ENCODE results near the gene FAM118A. TPM values are rescaled to one million over a fixed set of nuclear protein-coding genes. Genes with fewer than 3 reads are reported as not detected.

FAM118A gene
- total and polyA plus RNA-seq, 5 donors from 2014 or later, result 34.5 to 456 (median 61.5) TPM

DNA sequence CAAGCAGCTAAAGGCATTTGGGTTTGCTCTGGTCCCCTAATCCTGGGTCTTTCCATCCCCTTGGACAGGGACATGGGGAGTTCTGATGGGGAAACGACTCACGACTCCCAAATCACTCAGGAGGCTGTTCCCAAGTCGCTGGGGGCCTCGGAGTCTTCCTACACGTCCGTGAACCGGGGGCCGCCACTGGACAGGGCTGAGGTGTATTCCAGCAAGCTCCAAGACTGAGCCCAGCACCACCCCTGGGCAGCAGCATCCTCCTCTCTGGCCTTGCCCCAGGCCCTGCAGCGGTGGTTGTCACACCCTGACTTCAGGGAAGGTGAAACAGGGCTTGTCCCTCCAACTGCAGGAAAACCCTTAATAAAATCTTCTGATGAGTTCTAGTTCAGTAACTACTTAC is 14.2 kb upstream of the FAM118A start:
- Mint-ChIP-seq H3K4me3 (no peak overlapping the region), H3K4me1 (peaks cover 7 to 38% (median 17%) of the 10 kb centered on the region in 4 donors), H3K36me3 (no peaks in the 10 kb centered on the region), H3K27me3 (peaks cover 6% of the 10 kb centered on the region), H3K27ac (peak overlapping the region; percentile 79 to 96 (median 92)), H3K9me3 (no peaks in the 10 kb centered on the region)
- Histone ChIP-seq H3K4me3 (ENCODE audit: low read depth, low read length) (no peak overlapping the region), H3K9me3 (ENCODE audit: control insufficient read depth in 2 of 2, low read length in 2 of 2) (no peaks in the 10 kb centered on the region), H3K4me1 (ENCODE audit: control insufficient read depth, insufficient read depth, low read length, poor library complexity, severe bottlenecking) (peaks cover 17% of the 10 kb centered on the region), H3K36me3 (ENCODE audit: control insufficient read depth, insufficient read depth, low read length) (no peaks in the 10 kb centered on the region), H3K27ac (ENCODE audit: insufficient read depth, low read length, poor library complexity, severe bottlenecking) (peak overlapping the region; percentile 25), H3K27me3 (ENCODE audit: control insufficient read depth, insufficient read depth, low read length) (no peaks in the 10 kb centered on the region)
- DNase-seq, result no peak
- ATAC-seq (ENCODE audit: low read depth in 2 of 2), result no peak

DNA sequence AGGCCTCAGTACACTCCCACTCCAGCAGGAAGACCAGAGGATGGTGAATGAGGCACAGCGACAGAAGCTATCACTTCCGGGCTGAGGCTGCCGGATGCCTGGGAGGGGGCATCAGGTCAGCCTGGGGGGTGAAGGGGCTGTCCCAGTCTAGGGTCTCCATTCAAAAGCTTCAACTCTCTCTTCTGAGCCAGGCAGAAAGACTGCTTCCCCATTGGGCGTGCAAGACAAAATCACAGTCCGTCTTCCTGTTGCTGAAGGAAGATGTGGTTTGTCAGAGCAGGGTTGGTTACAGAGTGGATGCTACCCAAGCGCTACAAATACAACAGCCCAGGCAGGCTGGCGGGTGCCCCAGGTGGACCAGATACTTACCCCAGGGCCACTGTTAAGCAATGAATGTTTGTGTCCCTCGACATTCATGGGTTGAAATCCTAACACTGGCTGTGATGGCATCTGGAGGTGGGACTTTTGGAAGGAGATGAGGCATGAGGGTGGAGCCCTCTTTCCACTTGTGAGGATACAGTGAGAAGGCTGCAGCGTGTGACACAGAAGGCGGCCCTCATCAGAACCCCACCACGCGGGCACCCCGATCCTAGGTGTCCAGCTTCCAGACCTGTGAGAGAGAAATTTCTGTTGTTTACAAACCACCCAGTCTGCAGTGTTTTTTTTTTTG is 13.0 kb upstream of the FAM118A start:
- H3K27ac Mint-ChIP-seq, result peak overlapping the region; percentile 92 to 96 (median 95)
- Histone ChIP-seq H3K9me3 (ENCODE audit: control insufficient read depth in 2 of 2, low read length in 2 of 2) (no peaks in the 10 kb centered on the region), H3K4me3 (ENCODE audit: low read depth, low read length) (peak overlapping the region; percentile 51), H3K36me3 (ENCODE audit: control insufficient read depth, insufficient read depth, low read length) (no peaks in the 10 kb centered on the region), H3K27ac (ENCODE audit: insufficient read depth, low read length, poor library complexity, severe bottlenecking) (peak overlapping the region; percentile 70), H3K4me1 (ENCODE audit: control insufficient read depth, insufficient read depth, low read length, poor library complexity, severe bottlenecking) (peaks cover 17% of the 10 kb centered on the region), H3K27me3 (ENCODE audit: control insufficient read depth, insufficient read depth, low read length) (no peaks in the 10 kb centered on the region)
- H3K36me3 Mint-ChIP-seq, result no peaks in the 10 kb centered on the region
- H3K9me3 Mint-ChIP-seq, result no peaks in the 10 kb centered on the region
- H3K4me3 Mint-ChIP-seq, result peak overlapping the region; percentile 22 to 83 (median 37)
- DNase-seq (peak in 2 of 3 donors; percentile 71 to 88), ATAC-seq (ENCODE audit: low read depth in 2 of 2) (peak; percentile 95 to 97)
- peaks cover 6% of the 10 kb centered on the region for H3K27me3 Mint-ChIP-seq
- H3K4me1 Mint-ChIP-seq, result peaks cover 7 to 38% (median 17%) of the 10 kb centered on the region in 4 donors

DNA sequence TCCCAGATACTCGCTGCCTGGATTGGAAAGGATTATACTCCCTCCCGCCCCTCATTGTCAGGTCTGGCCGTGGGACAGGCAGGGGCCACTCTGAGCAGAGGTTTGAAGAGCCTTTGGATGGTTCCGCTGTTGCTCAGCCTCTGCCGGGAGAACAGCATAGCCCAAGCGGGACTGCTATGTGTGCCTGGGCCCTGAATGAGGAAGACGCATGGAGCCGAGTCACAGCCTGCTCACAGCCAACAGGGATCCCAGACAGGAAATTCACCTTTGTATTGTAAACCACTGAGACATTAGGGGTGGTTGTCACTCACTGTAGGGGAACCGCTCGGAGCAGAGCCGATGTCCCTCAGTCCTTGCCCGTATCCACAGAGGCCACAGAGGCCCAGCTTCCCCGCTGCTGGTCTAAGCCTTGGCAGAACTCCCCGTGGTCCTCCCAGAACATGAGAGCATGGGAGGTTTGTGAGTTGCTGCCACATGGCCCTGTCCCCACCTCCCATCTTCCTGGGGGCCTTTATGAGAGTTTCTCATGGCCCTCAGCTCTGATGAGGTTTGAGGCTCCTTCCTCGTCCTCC is 10.7 kb upstream of the FAM118A start:
- no peak overlapping the region for H3K4me3 Mint-ChIP-seq
- H3K36me3 Mint-ChIP-seq, result no peaks in the 10 kb centered on the region
- H3K36me3 ChIP-seq (ENCODE audit: control insufficient read depth, insufficient read depth, low read length), result no peaks in the 10 kb centered on the region
- peaks cover 7 to 43% (median 17%) of the 10 kb centered on the region in 4 donors for H3K4me1 Mint-ChIP-seq
- peaks cover 17% of the 10 kb centered on the region for H3K4me1 ChIP-seq (ENCODE audit: control insufficient read depth, insufficient read depth, low read length, poor library complexity, severe bottlenecking)
- no peak overlapping the region for H3K27ac ChIP-seq (ENCODE audit: insufficient read depth, low read length, poor library complexity, severe bottlenecking)
- H3K9me3 ChIP-seq (ENCODE audit: control insufficient read depth in 2 of 2, low read length in 2 of 2), result no peaks in the 10 kb centered on the region
- no peaks in the 10 kb centered on the region for H3K27me3 ChIP-seq (ENCODE audit: control insufficient read depth, insufficient read depth, low read length)
- H3K27ac Mint-ChIP-seq, result peak overlapping the region in 2 of 3 donors; percentile 53 to 64
- no peak overlapping the region for H3K4me3 ChIP-seq (ENCODE audit: low read depth, low read length)
- H3K27me3 Mint-ChIP-seq, result peaks cover 6% of the 10 kb centered on the region
- DNase-seq (no peak), ATAC-seq (ENCODE audit: low read depth in 2 of 2) (no peak)
- no peaks in the 10 kb centered on the region for H3K9me3 Mint-ChIP-seq

DNA sequence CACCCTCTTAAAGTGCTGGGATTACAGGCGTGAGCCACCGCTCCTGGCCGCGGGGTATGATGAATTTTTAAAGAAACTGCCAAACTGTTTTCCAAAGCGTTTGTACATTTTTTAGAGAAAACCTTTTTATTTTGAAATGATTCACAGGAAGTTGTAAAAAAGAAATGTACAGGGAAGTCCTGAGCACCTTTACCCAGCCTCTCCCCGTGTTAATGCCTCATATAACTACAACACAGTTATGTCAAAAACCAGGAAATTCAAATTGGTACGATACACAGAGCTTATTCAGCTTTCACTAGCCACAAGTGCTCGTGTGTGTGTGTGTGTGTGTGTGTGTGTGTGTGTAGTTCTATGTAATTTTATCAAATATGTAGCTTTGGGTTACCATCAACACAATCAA is 7.0 kb upstream of the FAM118A start:
- H3K27ac Mint-ChIP-seq, result no peak overlapping the region
- no peak for ATAC-seq (ENCODE audit: low read depth in 2 of 2)
- no peak for DNase-seq
- H3K27me3 ChIP-seq (ENCODE audit: control insufficient read depth, insufficient read depth, low read length), result no peaks in the 10 kb centered on the region
- no peaks in the 10 kb centered on the region for H3K4me1 ChIP-seq (ENCODE audit: control insufficient read depth, insufficient read depth, low read length, poor library complexity, severe bottlenecking)
- H3K36me3 ChIP-seq (ENCODE audit: control insufficient read depth, insufficient read depth, low read length), result no peaks in the 10 kb centered on the region
- H3K27me3 Mint-ChIP-seq, result no peaks in the 10 kb centered on the region
- H3K4me3 ChIP-seq (ENCODE audit: low read depth, low read length), result no peak overlapping the region
- no peaks in the 10 kb centered on the region for H3K36me3 Mint-ChIP-seq
- no peak overlapping the region for H3K4me3 Mint-ChIP-seq
- no peaks in the 10 kb centered on the region for H3K9me3 ChIP-seq (ENCODE audit: control insufficient read depth in 2 of 2, low read length in 2 of 2)
- H3K27ac ChIP-seq (ENCODE audit: insufficient read depth, low read length, poor library complexity, severe bottlenecking), result no peak overlapping the region
- H3K4me1 Mint-ChIP-seq, result peaks cover 0 to 16% (median 0%) of the 10 kb centered on the region in 4 donors
- no peaks in the 10 kb centered on the region for H3K9me3 Mint-ChIP-seq

DNA sequence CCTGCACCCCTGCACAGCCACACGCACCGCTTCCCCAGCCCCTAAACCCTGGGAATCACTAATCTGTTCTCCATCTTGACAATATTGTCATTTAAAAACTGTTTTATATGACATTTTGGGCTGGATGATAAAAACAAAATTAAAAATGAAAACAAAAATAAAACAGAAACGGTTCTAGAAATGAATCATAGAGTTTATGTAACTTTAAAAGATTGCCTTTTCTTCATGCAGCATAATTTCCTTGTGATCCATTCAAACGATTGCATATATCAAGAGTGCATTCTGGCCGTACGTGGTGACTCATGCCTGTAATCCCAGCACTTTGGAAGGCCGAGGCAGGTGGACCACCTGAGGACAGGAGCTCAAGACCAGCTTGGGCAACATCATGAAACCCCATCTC is 6.6 kb upstream of the FAM118A start:
- DNase-seq, result no peak
- H3K27ac Mint-ChIP-seq, result peak overlapping the region in 1 of 3 donors; percentile 59
- no peaks in the 10 kb centered on the region for H3K9me3 ChIP-seq (ENCODE audit: control insufficient read depth in 2 of 2, low read length in 2 of 2)
- no peaks in the 10 kb centered on the region for H3K27me3 ChIP-seq (ENCODE audit: control insufficient read depth, insufficient read depth, low read length)
- H3K4me3 Mint-ChIP-seq, result no peak overlapping the region
- H3K4me1 ChIP-seq (ENCODE audit: control insufficient read depth, insufficient read depth, low read length, poor library complexity, severe bottlenecking), result no peaks in the 10 kb centered on the region
- no peak for ATAC-seq (ENCODE audit: low read depth in 2 of 2)
- no peaks in the 10 kb centered on the region for H3K27me3 Mint-ChIP-seq
- peaks cover 0 to 13% (median 0%) of the 10 kb centered on the region in 4 donors for H3K4me1 Mint-ChIP-seq
- H3K36me3 Mint-ChIP-seq, result no peaks in the 10 kb centered on the region
- no peak overlapping the region for H3K4me3 ChIP-seq (ENCODE audit: low read depth, low read length)
- no peaks in the 10 kb centered on the region for H3K36me3 ChIP-seq (ENCODE audit: control insufficient read depth, insufficient read depth, low read length)
- no peak overlapping the region for H3K27ac ChIP-seq (ENCODE audit: insufficient read depth, low read length, poor library complexity, severe bottlenecking)
- H3K9me3 Mint-ChIP-seq, result no peaks in the 10 kb centered on the region

DNA sequence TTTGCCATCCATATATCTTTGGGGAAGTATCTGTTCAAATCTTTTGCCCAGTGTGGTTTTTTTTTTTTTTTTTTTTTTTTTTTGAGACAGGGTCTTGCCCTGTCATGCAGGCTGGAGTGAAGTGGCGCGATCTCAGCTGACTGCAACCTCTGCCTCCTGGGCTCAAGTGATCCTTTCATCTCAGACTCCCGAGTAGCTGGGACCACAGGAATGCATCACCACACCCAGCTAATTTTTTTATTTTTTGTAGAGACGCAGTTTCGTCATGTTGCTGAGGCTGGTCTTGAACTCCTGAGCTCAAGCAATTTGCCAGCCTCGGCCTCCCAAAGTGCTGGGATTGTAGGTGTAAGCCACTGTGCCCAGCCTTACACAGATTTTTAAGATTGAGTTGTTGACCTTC is 4.8 kb upstream of the FAM118A start:
- peaks cover 10% of the 10 kb centered on the region for H3K4me1 ChIP-seq (ENCODE audit: control insufficient read depth, insufficient read depth, low read length, poor library complexity, severe bottlenecking)
- H3K4me3 ChIP-seq (ENCODE audit: low read depth, low read length), result no peak overlapping the region
- Mint-ChIP-seq H3K27ac (no peak overlapping the region), H3K36me3 (no peaks in the 10 kb centered on the region), H3K9me3 (no peaks in the 10 kb centered on the region), H3K27me3 (no peaks in the 10 kb centered on the region), H3K4me1 (peaks cover 0 to 15% (median 4%) of the 10 kb centered on the region in 4 donors), H3K4me3 (no peak overlapping the region)
- ATAC-seq (ENCODE audit: low read depth in 2 of 2) (no peak), DNase-seq (no peak)
- no peak overlapping the region for H3K27ac ChIP-seq (ENCODE audit: insufficient read depth, low read length, poor library complexity, severe bottlenecking)
- no peaks in the 10 kb centered on the region for H3K9me3 ChIP-seq (ENCODE audit: control insufficient read depth in 2 of 2, low read length in 2 of 2)
- no peaks in the 10 kb centered on the region for H3K27me3 ChIP-seq (ENCODE audit: control insufficient read depth, insufficient read depth, low read length)
- no peaks in the 10 kb centered on the region for H3K36me3 ChIP-seq (ENCODE audit: control insufficient read depth, insufficient read depth, low read length)

DNA sequence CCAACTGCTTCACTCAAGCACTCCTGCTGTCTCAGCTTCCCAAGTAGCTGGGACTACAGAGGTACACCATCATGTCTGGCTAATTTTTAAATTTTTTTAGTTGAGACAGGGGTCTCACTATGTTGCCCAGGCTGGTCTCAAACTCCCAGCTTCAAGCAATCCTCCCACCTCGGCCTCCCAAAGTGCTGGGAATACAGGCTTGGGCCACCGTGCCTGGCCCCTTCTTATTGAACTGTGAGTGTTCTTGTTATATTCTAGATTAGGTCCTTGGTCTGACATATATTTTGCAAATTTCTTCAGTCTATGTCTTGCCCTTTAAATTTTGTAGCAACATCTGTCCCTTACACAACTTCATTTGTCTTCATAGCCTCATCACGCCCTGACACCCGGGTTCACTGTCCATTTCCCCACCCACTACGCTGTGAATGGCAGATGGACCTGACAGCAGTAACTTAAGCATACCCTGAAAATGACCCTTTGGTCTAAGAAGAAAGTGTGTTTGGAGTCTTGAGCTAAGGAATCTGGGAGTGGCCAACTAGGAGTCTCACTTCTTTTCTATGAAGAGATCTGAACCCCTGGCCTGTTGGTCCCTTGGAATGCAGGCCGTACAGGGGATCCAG is 4.2 kb upstream of the FAM118A start:
- ATAC-seq (ENCODE audit: low read depth in 2 of 2), result no peak
- Histone ChIP-seq H3K4me3 (ENCODE audit: low read depth, low read length) (no peak overlapping the region), H3K9me3 (ENCODE audit: control insufficient read depth in 2 of 2, low read length in 2 of 2) (no peaks in the 10 kb centered on the region), H3K27ac (ENCODE audit: insufficient read depth, low read length, poor library complexity, severe bottlenecking) (no peak overlapping the region), H3K4me1 (ENCODE audit: control insufficient read depth, insufficient read depth, low read length, poor library complexity, severe bottlenecking) (peaks cover 15% of the 10 kb centered on the region), H3K27me3 (ENCODE audit: control insufficient read depth, insufficient read depth, low read length) (no peaks in the 10 kb centered on the region), H3K36me3 (ENCODE audit: control insufficient read depth, insufficient read depth, low read length) (no peaks in the 10 kb centered on the region)
- no peak for DNase-seq
- H3K4me3 Mint-ChIP-seq, result peak overlapping the region in 1 of 4 donors; percentile 17
- H3K27ac Mint-ChIP-seq, result no peak overlapping the region
- H3K36me3 Mint-ChIP-seq, result no peaks in the 10 kb centered on the region
- H3K4me1 Mint-ChIP-seq, result peaks cover under 1 to 17% (median 5%) of the 10 kb centered on the region in 4 donors
- H3K9me3 Mint-ChIP-seq, result no peaks in the 10 kb centered on the region
- H3K27me3 Mint-ChIP-seq, result peaks cover 1% of the 10 kb centered on the region

Data from CD4-positive, CD25-positive, alpha-beta regulatory T cell (primary cell).